Sigmoid colon (tissue), 4 donors: ENCODE data around the gene SMIM36.
"Not testable (repeated sequence)": the region's sequence is repeated elsewhere in the genome, so short reads cannot be mapped to it uniquely, and the experiment has no call there.

ENCODE experiments used
- CTCF ChIP-seq, 4 experiments: fragments of 450-650 bp in 3 of 4; fragments of 200-600 bp in 1 of 4; IDR thresholded peaks; one replicate each; pipeline ENCODE4 v1.5.1; 2016 to 2019; ENCODE audit warnings: antibody characterized with exemption in 4 of 4, mild to moderate bottlenecking in 3 of 4, moderate library complexity in 2 of 4
- POLR2AphosphoS5 ChIP-seq, 4 donors: sonication (generic); formaldehyde crosslinking; IDR thresholded peaks; one replicate each; pipeline ENCODE4 v1.6.1; 2017; ENCODE audit warnings: antibody characterized with exemption in 4 of 4

DNA sequence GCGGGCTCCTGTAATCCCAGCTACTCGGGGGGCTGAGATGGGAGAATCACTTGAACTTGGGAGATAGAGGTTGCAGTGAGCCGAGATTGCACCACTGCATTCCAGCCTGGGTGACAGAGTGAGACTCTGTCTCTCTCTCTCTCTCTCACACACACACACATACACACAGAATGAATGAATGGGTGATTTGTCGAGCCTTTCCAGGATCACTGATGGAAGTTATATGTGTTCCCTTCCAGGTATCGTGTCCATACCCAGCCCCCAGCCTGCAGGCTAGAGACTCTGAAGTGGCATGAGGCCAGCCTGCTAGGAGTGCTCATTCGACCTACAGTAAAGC, 88.5 kb downstream of the SMIM36 start:
- TF ChIP-seq CTCF, POLR2AphosphoS5 (IDR thresholded peaks at IDR 0.05): not testable (repeated sequence)
